GM12875 (cell line): Measurements from ENCODE around the gene ELOVL2.

Source experiments
- H3K4me3 ChIP-seq: one replicate; pipeline ENCODE4 v1.5.1; 2011; ENCODE audit warnings: low read depth, low read length, control low read depth
- CTCF ChIP-seq: IDR thresholded peaks from 2 replicates; pipeline ENCODE4 v1.5.1; 2011; ENCODE audit warnings: low read depth, mild to moderate bottlenecking, control low read depth, inconsistent platforms, low read length, moderate library complexity, borderline replicate concordance; ENCODE audit not compliant: insufficient read depth

ELOVL2 gene

GRCh38 chr6:11058406-11058805 is 14.3 kb upstream of the ELOVL2 start:
- no peak overlapping the region for H3K4me3 ChIP-seq
- no peak for TF ChIP-seq CTCF

GRCh38 chr6:11056871-11057270 is 12.8 kb upstream of the ELOVL2 start:
- no peak for TF ChIP-seq CTCF
- no peak overlapping the region for H3K4me3 ChIP-seq

GRCh38 chr6:11055127-11055627 is 11.1 kb upstream of the ELOVL2 start:
- no peak for TF ChIP-seq CTCF

GRCh38 chr6:11054722-11055121 is 10.6 kb upstream of the ELOVL2 start:
- no peak overlapping the region for H3K4me3 ChIP-seq
- no peak for TF ChIP-seq CTCF

More at GRCh38 chr6:11055127-11055627, 11.1 kb upstream of the ELOVL2 start:
- no peak overlapping the region for H3K4me3 ChIP-seq

DNA sequence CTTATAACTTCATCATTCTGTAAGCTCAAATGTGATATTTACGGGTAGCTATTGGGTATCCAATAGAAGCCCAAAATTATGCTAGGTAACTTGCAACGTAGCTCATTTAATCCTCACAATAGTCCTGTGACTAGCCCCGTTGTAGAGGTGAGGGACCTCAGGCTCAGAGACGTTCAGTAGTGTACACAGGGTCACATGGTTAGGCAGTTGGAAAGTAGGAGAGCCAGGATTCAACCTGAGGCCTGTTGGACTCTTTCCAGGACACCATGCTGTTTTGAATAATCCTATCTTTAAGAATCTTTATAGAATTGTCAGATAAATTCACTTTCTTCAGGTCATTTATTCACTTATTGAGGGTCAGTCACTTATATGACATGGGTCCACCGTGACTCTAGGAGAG is 9.2 kb upstream of the ELOVL2 start:
- no peak for TF ChIP-seq CTCF
- H3K4me3 ChIP-seq: no peak overlapping the region

DNA sequence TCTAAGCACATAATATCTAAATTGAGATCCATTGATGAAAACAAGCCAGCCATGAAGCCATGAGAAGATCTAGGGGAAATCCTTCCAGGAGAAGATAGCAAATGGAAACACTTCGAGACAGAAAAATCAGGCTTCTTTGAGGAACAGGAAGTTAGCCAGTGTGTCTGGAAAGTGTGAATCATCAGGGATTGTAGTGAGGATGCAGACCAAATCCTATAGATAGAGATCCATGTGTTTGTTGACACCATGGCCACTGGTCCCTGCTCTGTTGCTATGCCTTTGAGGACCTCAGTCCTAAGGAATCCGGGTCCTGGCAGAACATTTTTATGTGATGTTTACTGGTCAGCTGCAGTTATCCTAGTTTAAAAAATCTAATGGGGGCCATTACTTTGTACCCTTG is 6.6 kb upstream of the ELOVL2 start:
- TF ChIP-seq CTCF: no peak

DNA sequence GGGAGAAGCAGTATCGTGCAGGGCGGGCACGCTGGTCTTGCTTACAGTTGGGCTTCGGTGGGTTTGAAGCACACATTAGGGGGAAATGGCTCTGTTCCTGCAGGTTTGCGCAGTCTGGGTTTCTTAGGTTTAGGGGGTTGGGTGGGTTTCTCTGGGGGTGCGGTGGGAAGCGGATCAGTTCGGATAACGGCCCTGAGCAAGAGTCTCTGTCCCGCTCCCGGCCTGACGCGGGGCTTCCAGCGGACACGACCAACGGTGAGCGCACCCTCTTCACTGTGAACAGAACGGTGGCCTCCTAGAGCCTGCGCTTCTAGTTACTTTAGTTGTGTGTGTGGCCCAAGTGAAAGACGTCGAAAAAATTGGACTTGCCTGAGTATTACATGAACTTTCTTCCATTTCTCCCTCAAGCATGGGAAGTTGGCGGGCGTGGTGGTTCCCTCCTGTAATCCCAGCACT is 635 bp upstream of the ELOVL2 start:
- TF ChIP-seq CTCF: no peak
- peak overlapping the region; percentile 53 for H3K4me3 ChIP-seq

More for the DNA sequence above, 6.6 kb upstream of the ELOVL2 start:
- H3K4me3 ChIP-seq: no peak overlapping the region
